ENCODE measurements around the gene USP35. TPM values are rescaled to one million over a fixed set of nuclear protein-coding genes. Genes with fewer than 3 reads are reported as not detected.

The USP35 gene
- total and polyA plus RNA-seq, 2 experiments from 2014 or later = 2.7 to 7.0 TPM

DNA sequence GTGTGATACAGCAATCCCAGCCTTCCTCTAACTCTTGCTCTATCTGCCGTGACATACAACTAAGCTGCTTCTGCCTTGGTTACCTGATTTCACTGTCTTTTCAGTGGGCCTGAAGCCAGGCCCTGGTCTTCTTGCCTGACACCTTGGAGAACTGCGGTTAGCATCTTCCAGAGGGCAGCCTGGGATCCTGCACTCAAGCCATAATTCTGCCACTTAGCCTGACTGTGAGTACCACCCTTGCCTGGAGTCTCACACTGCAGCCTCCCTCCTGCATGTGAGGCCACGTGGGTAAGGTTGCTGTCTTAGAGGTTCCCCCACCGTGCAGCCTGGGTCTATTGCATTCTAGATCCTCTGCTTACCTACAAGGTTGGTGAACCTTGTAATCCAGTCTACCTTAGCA is 35.8 kb downstream of the USP35 start:
- 95 to 97% methylated on average over 4 of the region's 4 CpGs for WGBS, 2 experiments (ENCODE audit: low coverage in 1 of 2, low lambda C conversion rate in 2 of 2, missing lambda C conversion rate in 2 of 2)
- in situ Hi-C loops (cut with MboI) = loop anchor here (10.0 kb wide), 1 partner anchor 340 kb away; no protein-coding TSS in a partner anchor
- no peak overlapping the region for H3K4me2 ChIP-seq (ENCODE audit: unreplicated experiment)
- no peak for DNase-seq
- H3K27me3 ChIP-seq (replicated peaks; ENCODE audit: insufficient read depth) = no peaks in the 10 kb centered on the region
- no peak overlapping the region for H3K27ac ChIP-seq
- H3K79me2 ChIP-seq (ENCODE audit: insufficient read depth) = no peaks in the 10 kb centered on the region
- no peaks in the 10 kb centered on the region for H3F3A ChIP-seq (ENCODE audit: insufficient read depth)
- no peak overlapping the region for H3K9ac ChIP-seq
- H3K4me3 ChIP-seq = no peak overlapping the region
- H2AFZ ChIP-seq = no peak overlapping the region
- H3K4me1 ChIP-seq (ENCODE audit: insufficient read depth) = no peaks in the 10 kb centered on the region
- H3K36me3 ChIP-seq (ENCODE audit: low read depth) = no peaks in the 10 kb centered on the region
- H3K9me2 ChIP-seq (ENCODE audit: insufficient read depth) = no peaks in the 10 kb centered on the region
- no peaks in the 10 kb centered on the region for H4K20me1 ChIP-seq (ENCODE audit: insufficient read depth)
- no peak for TF ChIP-seq EZH2phosphoT487 (IDR thresholded peaks at IDR 0.05; ENCODE audit: insufficient read depth, low read depth)
- no peak for TF ChIP-seq EZH2 (IDR thresholded peaks at IDR 0.05; ENCODE audit: insufficient read depth, poor library complexity, severe bottlenecking)
- H3K9me3 ChIP-seq (ENCODE audit: low read depth) = no peaks in the 10 kb centered on the region

DNA sequence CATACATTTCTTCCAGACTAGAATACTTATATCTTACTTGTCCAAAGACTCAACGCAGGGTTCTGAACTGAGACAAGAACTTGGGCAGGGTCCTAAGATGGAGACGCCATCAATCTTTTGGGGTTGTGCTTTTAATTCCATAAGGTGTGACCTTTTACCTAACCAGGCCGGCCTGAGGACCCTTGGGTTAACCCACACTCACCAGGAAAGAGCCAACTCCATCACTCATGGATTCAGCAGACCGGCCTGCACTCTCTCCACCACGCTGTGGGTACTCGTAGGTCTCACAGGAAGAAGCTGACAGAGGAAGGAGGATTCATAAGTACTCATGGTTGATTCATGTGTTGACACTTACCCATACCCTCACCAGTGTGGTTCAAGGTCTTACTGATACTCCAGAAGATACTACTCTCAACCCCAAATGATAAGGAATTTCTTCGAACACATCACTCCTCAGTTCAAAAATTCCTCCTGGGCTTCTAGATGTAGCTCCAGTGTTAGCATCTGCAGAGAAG is 36.2 kb downstream of the USP35 start:
- no peak overlapping the region for H3K27ac ChIP-seq
- H3K9ac ChIP-seq = no peak overlapping the region
- H3K27me3 ChIP-seq (replicated peaks; ENCODE audit: insufficient read depth) = no peaks in the 10 kb centered on the region
- H3K4me2 ChIP-seq (ENCODE audit: unreplicated experiment) = no peak overlapping the region
- H4K20me1 ChIP-seq (ENCODE audit: insufficient read depth) = no peaks in the 10 kb centered on the region
- no peaks in the 10 kb centered on the region for H3K9me2 ChIP-seq (ENCODE audit: insufficient read depth)
- H2AFZ ChIP-seq = no peak overlapping the region
- H3K9me3 ChIP-seq (ENCODE audit: low read depth) = no peaks in the 10 kb centered on the region
- no peak overlapping the region for H3K4me3 ChIP-seq
- no peaks in the 10 kb centered on the region for H3F3A ChIP-seq (ENCODE audit: insufficient read depth)
- no peaks in the 10 kb centered on the region for H3K4me1 ChIP-seq (ENCODE audit: insufficient read depth)
- H3K36me3 ChIP-seq (ENCODE audit: low read depth) = no peaks in the 10 kb centered on the region
- no peaks in the 10 kb centered on the region for H3K79me2 ChIP-seq (ENCODE audit: insufficient read depth)
- no peak for TF ChIP-seq EZH2phosphoT487 (IDR thresholded peaks at IDR 0.05; ENCODE audit: insufficient read depth, low read depth)
- TF ChIP-seq EZH2 (IDR thresholded peaks at IDR 0.05; ENCODE audit: insufficient read depth, poor library complexity, severe bottlenecking) = no peak
- DNase-seq = no peak
- WGBS, 2 experiments (ENCODE audit: low coverage in 1 of 2, low lambda C conversion rate in 2 of 2, missing lambda C conversion rate in 2 of 2) = 90 to 96% methylated on average over 7 of the region's 7 CpGs
- in situ Hi-C loops (cut with MboI) = loop anchor here (10.0 kb wide), 1 partner anchor 340 kb away; no protein-coding TSS in a partner anchor

GRCh38 chr11:78226684-78227680 is 38.3 kb downstream of the USP35 start:
- Histone ChIP-seq H3K4me2 (ENCODE audit: unreplicated experiment) (no peak overlapping the region), H3F3A (ENCODE audit: insufficient read depth) (peaks cover 6% of the 10 kb centered on the region), H3K36me3 (ENCODE audit: low read depth) (no peaks in the 10 kb centered on the region), H3K27me3 (replicated peaks; ENCODE audit: insufficient read depth) (no peaks in the 10 kb centered on the region), H4K20me1 (ENCODE audit: insufficient read depth) (no peaks in the 10 kb centered on the region), H2AFZ (no peak overlapping the region), H3K79me2 (ENCODE audit: insufficient read depth) (no peaks in the 10 kb centered on the region), H3K9me2 (ENCODE audit: insufficient read depth) (no peaks in the 10 kb centered on the region), H3K9me3 (ENCODE audit: low read depth) (no peaks in the 10 kb centered on the region), H3K4me1 (ENCODE audit: insufficient read depth) (peaks cover 6% of the 10 kb centered on the region), H3K27ac (no peak overlapping the region), H3K4me3 (no peak overlapping the region), H3K9ac (no peak overlapping the region)
- TF ChIP-seq EZH2 (IDR thresholded peaks at IDR 0.05; ENCODE audit: insufficient read depth, poor library complexity, severe bottlenecking) = no peak
- TF ChIP-seq EZH2phosphoT487 (IDR thresholded peaks at IDR 0.05; ENCODE audit: insufficient read depth, low read depth) = no peak
- in situ Hi-C loops (cut with MboI) = loop anchor here (10.0 kb wide), 1 partner anchor 338 kb away; no protein-coding TSS in a partner anchor
- 94 to 97% methylated on average over 12 of the region's 12 CpGs for WGBS, 2 experiments (ENCODE audit: low coverage in 1 of 2, low lambda C conversion rate in 2 of 2, missing lambda C conversion rate in 2 of 2)
- no peak for DNase-seq

DNA sequence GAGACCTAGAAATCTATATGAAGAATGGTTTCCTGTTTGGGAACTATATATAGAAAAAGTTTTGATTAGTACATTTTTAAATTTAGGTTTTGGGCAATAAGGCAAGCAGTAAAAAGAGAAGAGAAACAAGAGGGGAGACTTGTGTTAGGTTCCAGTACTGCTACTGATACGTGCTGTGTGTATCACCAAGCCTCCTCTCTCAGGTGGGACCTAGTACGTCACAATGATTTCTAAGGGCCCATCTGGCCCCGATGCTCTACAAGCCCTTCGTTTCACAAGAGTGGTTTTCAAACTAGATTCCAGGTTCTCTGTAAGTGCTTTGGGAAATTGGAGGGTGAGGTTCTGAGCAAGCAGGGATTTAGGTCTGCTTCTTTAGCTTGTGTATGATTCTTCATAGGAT is 39.2 kb downstream of the USP35 start:
- H3K27ac ChIP-seq = no peak overlapping the region
- no peak overlapping the region for H3K4me3 ChIP-seq
- H3K27me3 ChIP-seq (replicated peaks; ENCODE audit: insufficient read depth) = no peaks in the 10 kb centered on the region
- H3K9ac ChIP-seq = no peak overlapping the region
- no peaks in the 10 kb centered on the region for H3K9me3 ChIP-seq (ENCODE audit: low read depth)
- H3K79me2 ChIP-seq (ENCODE audit: insufficient read depth) = no peaks in the 10 kb centered on the region
- no peaks in the 10 kb centered on the region for H4K20me1 ChIP-seq (ENCODE audit: insufficient read depth)
- no peak for DNase-seq
- in situ Hi-C loops (cut with MboI) = loop anchor here (10.0 kb wide), 1 partner anchor 337 kb away; no protein-coding TSS in a partner anchor
- H3K4me2 ChIP-seq (ENCODE audit: unreplicated experiment) = no peak overlapping the region
- TF ChIP-seq EZH2 (IDR thresholded peaks at IDR 0.05; ENCODE audit: insufficient read depth, poor library complexity, severe bottlenecking) (no peak), EZH2phosphoT487 (IDR thresholded peaks at IDR 0.05; ENCODE audit: insufficient read depth, low read depth) (no peak)
- H3K9me2 ChIP-seq (ENCODE audit: insufficient read depth) = no peaks in the 10 kb centered on the region
- 81 to 85% methylated on average over 4 of the region's 4 CpGs for WGBS, 2 experiments (ENCODE audit: low coverage in 1 of 2, low lambda C conversion rate in 2 of 2, missing lambda C conversion rate in 2 of 2)
- no peak overlapping the region for H2AFZ ChIP-seq
- no peaks in the 10 kb centered on the region for H3K36me3 ChIP-seq (ENCODE audit: low read depth)
- peaks cover 14% of the 10 kb centered on the region for H3K4me1 ChIP-seq (ENCODE audit: insufficient read depth)
- H3F3A ChIP-seq (ENCODE audit: insufficient read depth) = peaks cover 14% of the 10 kb centered on the region
